ENCODE results near the gene TRIM26. TPM values are rescaled to one million over a fixed set of nuclear protein-coding genes. Genes with fewer than 3 reads are reported as not detected.

Gene TRIM26
- total RNA-seq, 2 experiments from 2014 or later: 43.4 to 45.0 TPM

DNA sequence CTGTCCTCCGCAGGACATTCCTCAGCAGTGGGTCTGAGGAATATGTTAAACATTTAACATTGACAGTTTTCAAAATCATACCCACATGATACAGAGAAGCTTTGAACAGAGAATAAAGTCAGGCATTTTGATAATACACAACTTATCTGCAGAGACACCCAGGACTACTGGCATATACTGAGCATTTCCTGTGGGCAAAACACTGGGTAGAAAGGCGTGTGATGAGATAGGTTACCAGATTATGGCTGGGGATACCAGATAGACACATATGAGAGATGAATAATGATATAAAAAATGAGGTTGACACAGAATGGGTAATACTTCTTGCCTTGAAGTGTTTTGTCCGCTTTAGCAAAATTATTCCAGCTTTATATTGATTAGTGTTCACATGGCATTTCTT is 31.4 kb upstream of the TRIM26 start:
- Mint-ChIP-seq H3K9me3 (no peaks in the 10 kb centered on the region), H3K27ac (no peak overlapping the region), H3K4me1 (ENCODE audit: low read depth) (no peaks in the 10 kb centered on the region), H3K27me3 (peaks cover 3% of the 10 kb centered on the region), H3K4me3 (no peak overlapping the region), H3K36me3 (ENCODE audit: low read depth) (no peaks in the 10 kb centered on the region)
- ATAC-seq (no peak), DNase-seq (no peak)
- TF ChIP-seq, protein P1, sequence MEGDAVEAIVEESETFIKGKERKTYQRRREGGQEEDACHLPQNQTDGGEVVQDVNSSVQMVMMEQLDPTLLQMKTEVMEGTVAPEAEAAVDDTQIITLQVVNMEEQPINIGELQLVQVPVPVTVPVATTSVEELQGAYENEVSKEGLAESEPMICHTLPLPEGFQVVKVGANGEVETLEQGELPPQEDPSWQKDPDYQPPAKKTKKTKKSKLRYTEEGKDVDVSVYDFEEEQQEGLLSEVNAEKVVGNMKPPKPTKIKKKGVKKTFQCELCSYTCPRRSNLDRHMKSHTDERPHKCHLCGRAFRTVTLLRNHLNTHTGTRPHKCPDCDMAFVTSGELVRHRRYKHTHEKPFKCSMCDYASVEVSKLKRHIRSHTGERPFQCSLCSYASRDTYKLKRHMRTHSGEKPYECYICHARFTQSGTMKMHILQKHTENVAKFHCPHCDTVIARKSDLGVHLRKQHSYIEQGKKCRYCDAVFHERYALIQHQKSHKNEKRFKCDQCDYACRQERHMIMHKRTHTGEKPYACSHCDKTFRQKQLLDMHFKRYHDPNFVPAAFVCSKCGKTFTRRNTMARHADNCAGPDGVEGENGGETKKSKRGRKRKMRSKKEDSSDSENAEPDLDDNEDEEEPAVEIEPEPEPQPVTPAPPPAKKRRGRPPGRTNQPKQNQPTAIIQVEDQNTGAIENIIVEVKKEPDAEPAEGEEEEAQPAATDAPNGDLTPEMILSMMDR (IDR thresholded peaks at IDR 0.05): no peak
- CTCF ChIA-PET: interaction anchor here (0.8 kb wide), 1 partner anchor 17 kb away, joined by 3 read pairs; no protein-coding TSS in a partner anchor
- intact Hi-C loops (cut with micrococcal nuclease): no loop called here
- POLR2A ChIA-PET: no interaction called here

DNA sequence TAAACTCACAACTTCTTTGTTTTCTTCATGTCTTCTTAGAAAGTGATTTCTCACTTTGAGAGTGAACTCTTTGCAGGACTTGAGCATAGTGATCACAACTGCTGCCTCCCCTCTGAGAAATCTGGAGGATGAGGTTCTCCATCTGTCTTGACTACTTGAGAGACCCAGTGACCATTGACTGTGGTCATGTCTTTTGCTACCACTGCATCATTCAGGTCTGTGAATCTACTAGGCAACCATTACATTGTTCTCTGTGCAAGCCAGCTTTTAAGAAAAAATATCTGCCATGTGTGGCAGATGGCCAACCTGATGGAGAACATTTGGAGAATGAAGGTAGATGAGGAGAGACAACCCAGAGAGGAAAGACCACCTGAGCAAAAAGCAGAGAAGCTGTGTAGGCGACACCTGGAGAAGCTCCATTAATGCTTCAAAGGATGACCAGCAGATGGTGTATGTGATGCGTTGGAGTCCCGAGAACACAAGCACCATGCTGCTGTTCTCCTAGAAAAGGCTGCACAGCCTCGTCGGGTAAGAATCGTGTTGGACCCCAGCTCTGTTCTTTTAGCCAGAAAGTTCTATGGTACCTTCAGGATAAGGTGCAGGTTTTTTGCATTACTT is 25.1 kb upstream of the TRIM26 start:
- DNase-seq (peak; percentile 39), ATAC-seq (peak; percentile 70)
- TF ChIP-seq, protein P1 (IDR thresholded peaks at IDR 0.05): peak; percentile 44
- Mint-ChIP-seq H3K36me3 (ENCODE audit: low read depth) (no peaks in the 10 kb centered on the region), H3K9me3 (no peaks in the 10 kb centered on the region), H3K4me3 (no peak overlapping the region), H3K27ac (no peak overlapping the region), H3K27me3 (peaks cover 20% of the 10 kb centered on the region), H3K4me1 (ENCODE audit: low read depth) (no peaks in the 10 kb centered on the region)
- ChIA-PET CTCF (interaction anchor here (0.8 to 3.6 kb wide), 21 partner anchors 8 to 215 kb away, joined by 3 to 33 read pairs (median 3); partner anchors contain the start of gene TRIM39), POLR2A (no interaction called here)
- intact Hi-C loops (cut with micrococcal nuclease): no loop called here

DNA sequence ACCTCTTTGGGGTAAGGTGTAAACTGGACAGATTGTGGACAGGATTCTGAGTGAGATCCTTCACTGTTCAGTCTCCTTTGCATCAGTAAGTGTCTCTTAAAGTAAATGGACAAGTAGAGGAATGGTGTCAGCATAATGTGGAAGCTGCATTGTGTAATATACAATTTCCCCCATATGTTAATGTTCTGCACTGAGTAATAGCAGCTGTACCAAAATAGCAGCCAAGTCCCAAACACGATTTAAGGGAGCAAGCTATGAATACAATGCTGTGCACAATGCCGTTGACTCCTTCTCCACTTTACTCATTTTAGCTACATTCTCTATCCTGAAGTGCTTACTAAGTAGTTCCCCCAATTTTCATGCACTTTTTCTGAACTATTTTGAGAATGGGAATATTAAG is 21.1 kb upstream of the TRIM26 start:
- H3K36me3 Mint-ChIP-seq (ENCODE audit: low read depth): no peaks in the 10 kb centered on the region
- CTCF ChIA-PET: interaction anchor here (1.0 kb wide), 2 partner anchors 16 to 124 kb away, joined by 3 to 4 read pairs; no protein-coding TSS in a partner anchor

DNA sequence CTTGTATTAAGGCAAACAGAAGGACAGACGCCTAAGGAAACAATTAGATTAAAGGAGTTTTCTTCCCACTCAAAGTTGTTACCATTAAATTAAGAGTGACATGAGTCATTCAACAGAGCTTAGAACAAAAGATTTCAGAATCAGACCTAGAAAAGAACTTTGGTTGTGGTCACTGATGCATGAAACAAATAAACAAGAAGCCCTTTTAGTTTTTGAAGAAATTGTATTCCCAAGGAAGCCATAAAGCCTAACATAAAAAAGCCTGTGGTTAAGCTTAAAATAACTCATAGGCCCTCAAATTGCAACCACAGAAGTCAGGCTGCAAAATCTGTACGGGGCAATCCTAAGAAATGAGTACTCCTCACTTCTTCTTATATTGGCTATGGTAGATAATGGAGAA is 17.9 kb upstream of the TRIM26 start:
- Mint-ChIP-seq H3K36me3 (ENCODE audit: low read depth) (no peaks in the 10 kb centered on the region), H3K27me3 (peaks cover 21% of the 10 kb centered on the region), H3K4me1 (ENCODE audit: low read depth) (peaks cover 19% of the 10 kb centered on the region), H3K9me3 (no peaks in the 10 kb centered on the region), H3K27ac (no peak overlapping the region), H3K4me3 (no peak overlapping the region)
- intact Hi-C loops (cut with micrococcal nuclease): no loop called here
- TF ChIP-seq, protein P1 (IDR thresholded peaks at IDR 0.05): no peak
- CTCF ChIA-PET: interaction anchor here (1.0 to 6.5 kb wide), 5 partner anchors 8 to 166 kb away, joined by 3 to 94 read pairs (median 4); partner anchors contain the start of gene TRIM39
- ATAC-seq (no peak), DNase-seq (no peak)
- POLR2A ChIA-PET: interaction anchor here (1.1 kb wide), 1 partner anchor 17 kb away, joined by 3 read pairs; no protein-coding TSS in a partner anchor

More for the DNA sequence above, 21.1 kb upstream of the TRIM26 start:
- ATAC-seq (no peak), DNase-seq (no peak)
- TF ChIP-seq, protein P1 (IDR thresholded peaks at IDR 0.05): no peak
- Mint-ChIP-seq H3K9me3 (no peaks in the 10 kb centered on the region), H3K4me3 (no peak overlapping the region), H3K4me1 (ENCODE audit: low read depth) (peaks cover 2% of the 10 kb centered on the region), H3K27ac (no peak overlapping the region), H3K27me3 (peaks cover 30% of the 10 kb centered on the region)
- POLR2A ChIA-PET: no interaction called here
- intact Hi-C loops (cut with micrococcal nuclease): no loop called here

All from activated CD8-positive, alpha-beta T cell treated with anti-CD3 and anti-CD28 coated beads for 36 hours (primary cell).